ENCODE measurements around the gene PRKCQ. TPM values are rescaled to one million over a fixed set of nuclear protein-coding genes. Genes with fewer than 3 reads are reported as not detected.

Gene PRKCQ
- total RNA-seq, 1 donor from 2014 or later = 0.60 TPM

DNA sequence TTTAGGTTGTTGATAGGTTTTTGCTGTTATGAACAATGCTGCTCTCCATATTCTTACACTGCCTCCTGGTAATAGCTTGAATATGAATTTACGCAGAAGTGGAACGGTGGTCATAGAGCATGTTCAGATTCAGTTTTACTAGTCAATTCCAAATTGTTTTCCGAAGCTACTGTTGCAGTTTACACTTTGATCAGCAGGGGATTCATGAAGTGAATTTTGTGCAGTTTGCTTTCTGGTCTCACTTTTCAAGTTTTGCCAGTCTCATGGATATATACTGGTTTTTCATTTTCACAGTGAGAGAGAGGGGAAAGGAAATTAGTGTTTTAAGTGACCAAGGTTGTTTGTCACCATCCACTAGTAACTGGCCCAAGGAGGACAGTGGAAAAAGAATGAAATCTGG lies 171.3 kb downstream of the PRKCQ start:
- DNase-seq (ENCODE audit: low read depth in 2 of 2) = no peak

DNA sequence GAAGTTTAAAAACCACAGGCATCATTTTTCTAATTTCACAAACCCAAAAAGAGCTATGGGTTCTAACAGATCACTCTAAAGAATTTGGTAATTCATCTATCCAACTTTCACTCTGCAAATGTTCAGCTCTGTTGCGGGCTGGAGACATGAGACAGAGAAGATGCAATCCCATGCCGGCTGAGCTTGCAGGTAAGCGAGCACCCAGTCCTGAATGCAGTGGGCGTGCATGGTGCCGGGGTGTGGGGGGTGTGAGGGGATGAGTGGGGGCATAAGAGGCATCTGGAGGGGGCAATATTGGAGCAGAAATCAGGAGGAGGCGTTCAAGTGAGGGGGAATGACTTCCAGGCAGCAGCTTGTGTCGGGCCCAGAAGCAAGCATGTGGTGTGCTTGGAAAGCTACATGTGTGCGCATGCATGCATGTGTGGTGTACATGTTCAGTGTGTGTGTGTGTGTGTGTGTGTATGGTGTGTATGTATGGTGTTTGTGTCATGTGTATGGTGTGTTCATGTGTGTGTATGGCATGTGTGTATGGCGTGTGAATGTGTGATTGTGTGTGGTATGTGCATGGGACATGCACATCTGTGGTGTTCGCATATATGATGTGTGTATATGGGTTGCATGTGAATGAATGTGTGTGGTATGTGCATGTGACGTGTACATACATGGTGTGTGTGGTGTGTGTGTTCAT lies 172.9 kb downstream of the PRKCQ start:
- no peak for DNase-seq (ENCODE audit: low read depth in 2 of 2)

DNA sequence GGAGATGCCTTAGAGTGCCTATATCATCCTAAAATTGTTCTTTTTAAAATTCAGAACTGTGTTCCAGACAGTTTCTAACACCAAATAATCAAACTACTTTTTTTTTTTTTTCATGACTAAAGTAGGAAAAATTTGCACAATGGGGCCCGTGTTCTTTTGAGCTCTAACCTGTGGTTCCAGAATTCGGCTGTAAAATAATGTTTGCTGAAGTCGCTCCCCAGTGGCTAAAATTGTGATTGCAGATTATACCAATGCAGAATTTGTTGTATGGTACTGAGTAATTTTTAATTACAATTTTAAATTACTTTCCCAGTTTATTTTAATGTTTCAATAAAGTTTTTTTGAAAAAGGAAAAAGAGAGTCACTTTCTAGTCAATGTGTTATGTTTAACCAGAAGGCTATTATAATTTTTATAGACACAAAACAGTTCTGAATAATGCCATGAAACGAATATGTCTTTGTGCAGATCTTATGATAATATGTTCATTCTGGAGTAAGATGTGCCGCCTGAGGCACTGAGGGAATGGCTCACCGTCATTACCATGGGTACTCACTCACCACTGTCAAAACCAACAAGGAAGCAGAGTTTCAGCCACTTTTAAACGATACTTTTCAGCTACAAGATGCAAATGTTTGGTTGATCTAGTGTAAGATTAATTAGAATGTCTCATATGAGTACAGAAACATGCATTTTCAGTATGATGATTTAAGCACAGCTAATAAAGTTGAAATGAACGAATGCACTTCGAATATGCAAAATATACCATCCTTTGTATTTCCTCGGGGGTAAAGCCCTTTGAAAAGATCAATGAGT lies 173.6 kb downstream of the PRKCQ start:
- peak; percentile 21 to 54 for DNase-seq (ENCODE audit: low read depth in 2 of 2)

DNA sequence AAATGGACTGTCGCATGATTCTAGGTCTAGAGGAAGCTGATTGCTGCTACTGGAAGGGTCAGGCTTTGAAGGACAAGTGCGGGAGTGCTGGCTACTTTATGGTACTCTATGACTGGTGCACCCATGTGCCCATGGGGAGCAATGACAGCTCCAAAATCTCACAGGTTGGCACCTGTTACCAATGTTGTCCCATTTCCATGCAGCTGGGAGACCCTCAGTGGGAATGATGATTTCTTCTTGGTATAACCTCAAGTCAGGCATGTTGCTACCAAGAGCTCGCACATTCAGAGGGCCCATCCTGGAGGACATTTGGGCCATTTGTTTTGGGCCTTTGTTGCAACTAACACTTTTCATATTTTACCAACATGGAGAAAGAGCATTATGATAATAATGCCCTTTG lies 174.4 kb downstream of the PRKCQ start:
- DNase-seq (ENCODE audit: low read depth in 2 of 2) = no peak

DNA sequence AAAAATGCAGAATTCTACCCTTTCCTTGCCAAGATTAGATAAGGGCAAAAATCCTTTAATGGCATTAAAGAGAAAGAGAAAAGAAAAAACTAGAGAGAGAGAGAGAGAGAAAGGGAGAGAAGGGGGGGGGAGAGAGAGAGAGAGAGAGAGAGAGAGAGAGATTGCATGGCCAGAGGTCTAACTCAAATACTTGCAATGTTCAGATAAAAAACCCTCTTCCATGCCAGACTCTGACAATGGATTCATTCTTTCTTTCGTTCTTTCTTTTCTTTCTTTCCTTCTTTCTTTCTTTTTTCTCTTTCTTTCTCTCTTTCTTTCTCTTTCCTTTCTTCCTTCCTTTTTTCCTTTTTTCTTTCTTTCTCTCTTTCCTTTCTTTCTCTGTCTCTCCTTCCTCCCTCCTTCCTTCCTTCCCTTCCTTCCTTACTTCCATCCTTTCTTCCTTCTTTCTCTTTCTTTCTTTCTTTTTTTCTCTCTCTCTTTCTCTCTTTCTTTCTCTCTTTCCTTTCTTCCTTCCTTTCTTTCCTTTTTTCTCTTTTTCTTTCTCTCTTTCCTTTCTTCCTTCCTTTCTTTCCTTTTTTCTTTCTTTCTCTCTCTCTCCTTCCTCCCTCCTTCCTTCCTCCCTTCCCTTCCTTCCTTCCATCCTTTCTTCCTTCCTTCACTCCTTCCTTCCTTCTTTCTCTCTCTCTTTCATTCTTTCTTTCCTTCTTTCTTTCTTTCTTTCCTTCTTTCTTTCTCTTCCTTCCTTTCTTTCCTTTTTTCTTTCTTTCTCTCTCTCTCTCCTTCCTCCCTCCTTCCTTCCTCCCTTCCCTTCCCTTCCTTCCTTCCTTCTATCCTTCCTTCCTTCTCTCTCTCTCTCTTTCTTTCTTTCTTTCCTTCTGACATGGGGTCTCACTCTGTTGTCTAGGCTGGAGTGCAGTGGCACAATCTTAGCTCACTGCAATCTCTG lies 175.7 kb downstream of the PRKCQ start:
- DNase-seq (ENCODE audit: low read depth in 2 of 2) = no peak

DNA sequence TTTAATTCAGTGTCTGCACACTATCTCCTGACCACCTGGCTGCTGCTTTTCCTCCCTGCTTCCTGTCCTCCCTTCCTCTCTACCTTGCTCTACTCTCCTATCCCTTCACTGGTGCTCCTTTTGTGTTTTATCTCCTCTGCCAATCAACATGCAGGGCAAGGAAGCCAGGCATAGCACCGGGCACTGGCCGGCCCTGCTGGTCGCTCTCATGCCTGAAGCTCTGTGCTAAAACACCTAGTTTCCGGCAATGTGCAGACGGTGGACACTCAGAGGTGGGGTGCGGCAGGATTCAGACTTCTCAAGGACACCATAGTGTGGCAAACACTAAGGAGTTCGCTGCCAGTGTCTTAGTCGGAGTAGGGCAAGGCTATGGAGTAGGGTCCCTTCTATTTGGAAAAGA lies 177.1 kb downstream of the PRKCQ start:
- DNase-seq (ENCODE audit: low read depth in 2 of 2) = no peak

GRCh38 chr10:6402349-6402709 lies 177.7 kb downstream of the PRKCQ start:
- no peak for DNase-seq (ENCODE audit: low read depth in 2 of 2)

- DNase-seq (ENCODE audit: low read depth in 2 of 2) = peak; percentile 93
These were observed 178.3 kb downstream of the PRKCQ start for GRCh38 chr10:6401558-6402348.

- DNase-seq (ENCODE audit: low read depth in 2 of 2) = no peak
These were observed 179.1 kb downstream of the PRKCQ start for GRCh38 chr10:6400821-6401465.

- no peak for DNase-seq (ENCODE audit: low read depth in 2 of 2)
These were observed 179.7 kb downstream of the PRKCQ start for GRCh38 chr10:6400331-6400730.

GRCh38 chr10:6399879-6400278 lies 180.2 kb downstream of the PRKCQ start:
- DNase-seq (ENCODE audit: low read depth in 2 of 2) = no peak

- DNase-seq (ENCODE audit: low read depth in 2 of 2) = peak in 1 of 2 donors; percentile 63
These were observed 180.8 kb downstream of the PRKCQ start for GRCh38 chr10:6399231-6399741.

GRCh38 chr10:6398399-6398798 lies 181.7 kb downstream of the PRKCQ start:
- peak in 1 of 2 donors; percentile 9 for DNase-seq (ENCODE audit: low read depth in 2 of 2)

- no peak for DNase-seq (ENCODE audit: low read depth in 2 of 2)
These were observed 183.4 kb downstream of the PRKCQ start for GRCh38 chr10:6396652-6397051.

- no peak for DNase-seq (ENCODE audit: low read depth in 2 of 2)
These were observed 183.8 kb downstream of the PRKCQ start for GRCh38 chr10:6396226-6396625.

GRCh38 chr10:6395606-6396005 lies 184.5 kb downstream of the PRKCQ start:
- DNase-seq (ENCODE audit: low read depth in 2 of 2) = no peak

GRCh38 chr10:6394084-6394483 lies 186.0 kb downstream of the PRKCQ start:
- DNase-seq (ENCODE audit: low read depth in 2 of 2) = no peak

GRCh38 chr10:6393168-6393567 lies 186.9 kb downstream of the PRKCQ start:
- DNase-seq (ENCODE audit: low read depth in 2 of 2) = no peak

GRCh38 chr10:6390213-6390845 lies 189.7 kb downstream of the PRKCQ start:
- DNase-seq (ENCODE audit: low read depth in 2 of 2) = no peak
